Natural killer cell (primary cell): ENCODE data around the gene ICE1. TPM values are rescaled to one million over a fixed set of nuclear protein-coding genes. Genes with fewer than 3 reads are reported as not detected.

Experiments
- ATAC-seq, 3 donors: fragments of 150-1000 bp in 2 of 3; fragments of 200-7000 bp in 1 of 3; cut with Tn5 transposase; 1 replicate in 1 of 3; 2 replicates in 2 of 3; pipeline ENCODE4 v1.10.0; 2021; ENCODE audit warnings: mild to moderate bottlenecking in 2 of 3, moderate library complexity in 2 of 3
- DNase-seq, 2 donors: peaks; one replicate each; pipeline versions ENCODE4 v3.0.0 to v3.0.0-alpha.2; 2013 to 2021; ENCODE audit warnings: mixed read lengths in 1 of 2
- H3K27ac ChIP-seq: one replicate; pipeline ENCODE4 v1.5.1; 2013; ENCODE audit warnings: mild to moderate bottlenecking, low read length
- H3K27me3 ChIP-seq: one replicate; pipeline ENCODE4 v1.6.1; 2013; ENCODE audit warnings: low read length; ENCODE audit not compliant: control insufficient read depth, insufficient read depth
- H3K36me3 ChIP-seq: one replicate; pipeline ENCODE4 v1.6.1; 2013; ENCODE audit warnings: low read length; ENCODE audit not compliant: control insufficient read depth, insufficient read depth
- H3K4me1 ChIP-seq: one replicate; pipeline ENCODE4 v1.6.1; 2013; ENCODE audit warnings: low read length; ENCODE audit not compliant: control insufficient read depth, insufficient read depth
- H3K4me3 ChIP-seq: one replicate; pipeline ENCODE4 v1.5.1; 2013; ENCODE audit warnings: low read length
- H3K9me3 ChIP-seq: one replicate; pipeline ENCODE4 v1.6.1; 2013; ENCODE audit warnings: low read length; ENCODE audit not compliant: control insufficient read depth, insufficient read depth
- H3K27ac Mint-ChIP-seq, 2 donors: one replicate each; pipeline ENCODE4 v1.8.0; 2022; ENCODE audit warnings: mild to moderate bottlenecking in 2 of 2, mixed read lengths in 2 of 2, moderate library complexity in 1 of 2
- H3K27me3 Mint-ChIP-seq, 2 donors: one replicate each; pipeline ENCODE4 v1.8.0; 2022; ENCODE audit warnings: low read depth in 2 of 2, mixed read lengths in 2 of 2
- H3K36me3 Mint-ChIP-seq: one replicate; pipeline ENCODE4 v1.8.0; 2022; ENCODE audit warnings: mixed read lengths
- H3K4me1 Mint-ChIP-seq, 2 donors: one replicate each; pipeline ENCODE4 v1.8.0; 2022; ENCODE audit warnings: mixed read lengths in 2 of 2
- H3K4me3 Mint-ChIP-seq: one replicate; pipeline ENCODE4 v1.8.0; 2022; ENCODE audit warnings: mild to moderate bottlenecking, moderate library complexity, mixed read lengths
- H3K9me3 Mint-ChIP-seq, 2 donors: one replicate each; pipeline ENCODE4 v1.8.0; 2022; ENCODE audit warnings: mixed read lengths in 2 of 2
- WGBS: methylation state at CpG from one replicate; pipeline ENCODE4 v1.1.7; 2013; ENCODE audit warnings: missing lambda C conversion rate; ENCODE audit not compliant: insufficient coverage; 5-methylcytosine and 5-hydroxymethylcytosine counted together
- intact Hi-C: fragments of 100-400 bp; cut with micrococcal nuclease; formaldehyde crosslinking; loops from one replicate; pipeline ENCODE4 v1.14.2; 2022
- total RNA-seq, 4 donors: library from RNA; stranded (reverse); fragments of 120-200 nt in 1 of 4; gene quantifications; one replicate each; pipeline versions ENCODE4 v1.2.3 to v1.2.4, GENCODE V29; 2013 to 2022
- TF ChIP-seq, protein P1 (sequence below): fragments of 200-600 bp; IDR thresholded peaks from one replicate; pipeline ENCODE4 v1.8.0; 2022; ENCODE audit warnings: antibody characterized with exemption

The ICE1 gene
- total RNA-seq, 3 donors from 2014 or later (not counting 1 experiment from before 2014, with no cell fraction given): 29.7 to 44.5 (median 36.6) TPM

DNA sequence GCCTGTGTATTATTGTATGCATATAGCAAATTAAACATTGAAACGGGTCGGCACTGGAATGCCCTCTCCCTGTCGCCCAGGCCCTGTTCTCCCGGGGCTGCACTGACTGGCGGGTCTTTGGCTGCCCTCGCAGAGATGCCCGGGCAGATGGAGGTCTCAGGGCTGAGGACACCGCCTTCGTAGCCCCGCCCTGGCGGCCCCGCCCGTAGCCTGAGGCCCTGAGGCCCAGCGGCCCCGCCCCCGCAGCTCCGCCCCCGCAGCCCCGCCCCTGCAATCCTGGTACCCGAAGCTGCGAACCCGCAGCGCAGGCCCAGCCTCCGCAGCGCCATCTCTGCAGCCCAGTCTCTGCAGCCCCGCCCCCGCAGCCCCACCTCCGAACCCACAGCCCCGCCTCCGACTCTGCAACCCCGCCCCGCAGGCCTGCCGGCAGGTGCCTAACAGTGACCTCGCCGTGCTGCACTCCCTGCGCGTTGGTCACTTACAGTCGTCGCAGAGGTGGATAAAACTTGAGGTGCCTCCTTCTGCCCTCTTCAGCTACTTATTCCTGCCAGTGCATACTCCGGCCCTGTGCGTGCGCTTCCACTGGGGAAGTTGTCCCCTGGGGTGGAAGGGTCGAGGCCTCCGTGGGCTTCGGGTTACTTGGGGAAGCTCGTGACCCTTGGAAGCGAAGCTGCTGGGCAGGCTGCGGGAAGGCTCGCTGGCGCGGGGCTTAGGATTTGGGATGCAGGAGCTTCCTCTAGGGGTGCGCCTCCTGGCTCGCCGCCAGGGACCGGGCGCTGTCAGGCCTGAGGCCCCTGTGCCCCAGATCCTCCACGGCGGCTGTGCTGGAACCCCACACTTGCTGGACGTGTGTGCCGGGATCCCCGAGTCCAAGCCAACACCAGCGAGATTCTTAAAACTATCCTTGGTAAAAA is 72.3 kb downstream of the ICE1 start:
- peak overlapping the region; percentile 25 for H3K4me3 ChIP-seq
- 24% methylated on average over 62 of the region's 62 CpGs for WGBS
- H3K36me3 ChIP-seq: peaks cover 7% of the 10 kb centered on the region
- H3K9me3 ChIP-seq: no peaks in the 10 kb centered on the region
- Mint-ChIP-seq H3K27ac (no peak overlapping the region), H3K36me3 (peaks cover 12% of the 10 kb centered on the region), H3K4me1 (peaks cover 20 to 37% of the 10 kb centered on the region in 2 donors), H3K27me3 (peaks cover 14 to 37% of the 10 kb centered on the region in 2 donors), H3K4me3 (peak overlapping the region; percentile 35), H3K9me3 (no peaks in the 10 kb centered on the region)
- ATAC-seq (peak; percentile 95 to 97 (median 95)), DNase-seq (peak; percentile 56 to 90)
- H3K4me1 ChIP-seq: peaks cover 18% of the 10 kb centered on the region
- no peaks in the 10 kb centered on the region for H3K27me3 ChIP-seq
- TF ChIP-seq, protein P1, sequence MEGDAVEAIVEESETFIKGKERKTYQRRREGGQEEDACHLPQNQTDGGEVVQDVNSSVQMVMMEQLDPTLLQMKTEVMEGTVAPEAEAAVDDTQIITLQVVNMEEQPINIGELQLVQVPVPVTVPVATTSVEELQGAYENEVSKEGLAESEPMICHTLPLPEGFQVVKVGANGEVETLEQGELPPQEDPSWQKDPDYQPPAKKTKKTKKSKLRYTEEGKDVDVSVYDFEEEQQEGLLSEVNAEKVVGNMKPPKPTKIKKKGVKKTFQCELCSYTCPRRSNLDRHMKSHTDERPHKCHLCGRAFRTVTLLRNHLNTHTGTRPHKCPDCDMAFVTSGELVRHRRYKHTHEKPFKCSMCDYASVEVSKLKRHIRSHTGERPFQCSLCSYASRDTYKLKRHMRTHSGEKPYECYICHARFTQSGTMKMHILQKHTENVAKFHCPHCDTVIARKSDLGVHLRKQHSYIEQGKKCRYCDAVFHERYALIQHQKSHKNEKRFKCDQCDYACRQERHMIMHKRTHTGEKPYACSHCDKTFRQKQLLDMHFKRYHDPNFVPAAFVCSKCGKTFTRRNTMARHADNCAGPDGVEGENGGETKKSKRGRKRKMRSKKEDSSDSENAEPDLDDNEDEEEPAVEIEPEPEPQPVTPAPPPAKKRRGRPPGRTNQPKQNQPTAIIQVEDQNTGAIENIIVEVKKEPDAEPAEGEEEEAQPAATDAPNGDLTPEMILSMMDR: no peak
- intact Hi-C loops: loop anchor here (2.0 to 10.0 kb wide), 4 partner anchors 72 to 1218 kb away; partner anchors contain the start of genes ICE1, MED10 and TENT4A
- no peak overlapping the region for H3K27ac ChIP-seq

DNA sequence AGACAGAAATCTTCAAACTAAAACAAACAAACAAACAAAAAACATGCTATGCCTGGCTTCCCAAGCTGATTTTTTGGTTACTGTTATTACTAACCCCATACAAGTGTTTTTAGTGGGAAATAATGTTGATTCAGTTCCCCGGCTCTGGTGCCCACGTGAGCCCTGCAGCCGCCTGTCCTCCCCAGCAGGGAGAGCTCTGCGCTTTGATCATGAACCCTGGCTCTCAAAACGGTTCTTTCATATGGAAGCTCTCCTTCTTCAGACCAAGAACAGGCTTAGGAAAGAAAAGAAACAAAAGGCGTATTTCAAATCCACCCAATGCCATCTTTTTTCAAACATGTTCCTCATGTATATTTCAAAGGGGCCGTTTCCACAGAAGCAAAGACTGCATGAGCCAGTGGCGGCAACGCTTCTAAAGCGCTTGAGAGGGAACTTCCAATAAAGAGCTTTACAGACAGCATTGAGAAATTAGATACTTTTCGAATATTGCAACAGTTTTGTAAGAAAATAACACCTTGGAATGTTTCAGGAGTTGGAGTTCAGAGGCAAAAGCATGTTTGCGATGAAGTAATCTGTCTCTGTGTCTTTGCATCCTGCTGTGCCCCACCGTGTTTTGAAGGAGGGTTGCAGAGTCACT is 74.8 kb downstream of the ICE1 start:
- Histone ChIP-seq H3K27me3 (peaks cover 2% of the 10 kb centered on the region), H3K4me1 (peaks cover 18% of the 10 kb centered on the region), H3K9me3 (no peaks in the 10 kb centered on the region), H3K36me3 (no peaks in the 10 kb centered on the region), H3K4me3 (no peak overlapping the region), H3K27ac (no peak overlapping the region)
- DNase-seq (peak in 1 of 2 donors; percentile 53), ATAC-seq (no peak)
- intact Hi-C loops: loop anchor here (10.0 kb wide), 2 partner anchors 878 to 1078 kb away; partner anchors contain the start of gene MED10
- H3K4me1 Mint-ChIP-seq: peaks cover 15 to 21% of the 10 kb centered on the region in 2 donors
- 47% methylated on average over 13 of the region's 13 CpGs for WGBS
- no peaks in the 10 kb centered on the region for H3K9me3 Mint-ChIP-seq
- no peak overlapping the region for H3K27ac Mint-ChIP-seq
- no peaks in the 10 kb centered on the region for H3K36me3 Mint-ChIP-seq
- H3K4me3 Mint-ChIP-seq: no peak overlapping the region
- TF ChIP-seq, protein P1: peak; percentile 26
- peaks cover 15 to 52% of the 10 kb centered on the region in 2 donors for H3K27me3 Mint-ChIP-seq

DNA sequence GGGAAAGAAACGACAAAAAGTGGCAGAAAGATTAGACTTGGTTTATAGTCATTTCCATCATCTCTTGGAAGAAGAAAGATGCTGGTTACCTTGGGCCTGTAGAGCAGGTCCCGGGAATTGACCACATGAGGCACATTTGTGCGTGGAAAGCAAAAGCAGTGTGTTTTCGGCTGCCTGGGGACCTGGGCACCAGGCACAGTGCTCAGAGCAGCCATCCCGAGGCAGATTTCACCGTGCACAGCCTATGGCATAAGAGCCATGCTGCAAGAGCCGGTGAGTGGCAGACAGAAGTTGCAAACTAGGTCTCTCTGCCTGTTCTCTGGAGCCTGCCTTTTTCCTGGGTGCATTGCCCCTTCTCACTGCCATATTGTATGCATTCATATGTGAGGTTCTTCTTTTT is 77.0 kb downstream of the ICE1 start:
- DNase-seq (no peak), ATAC-seq (no peak)
- Mint-ChIP-seq H3K4me1 (peaks cover 9% of the 10 kb centered on the region in 2 donors), H3K9me3 (peaks cover 0 to 5% of the 10 kb centered on the region in 2 donors), H3K27me3 (peaks cover 21 to 69% of the 10 kb centered on the region in 2 donors), H3K4me3 (no peak overlapping the region), H3K27ac (no peak overlapping the region), H3K36me3 (peaks cover 13% of the 10 kb centered on the region)
- Histone ChIP-seq H3K36me3 (no peaks in the 10 kb centered on the region), H3K27me3 (peaks cover 2% of the 10 kb centered on the region), H3K4me1 (peaks cover 6% of the 10 kb centered on the region), H3K4me3 (no peak overlapping the region), H3K9me3 (no peaks in the 10 kb centered on the region), H3K27ac (no peak overlapping the region)
- intact Hi-C loops: loop anchor here (10.0 kb wide), 2 partner anchors 875 to 1075 kb away; partner anchors contain the start of gene MED10
- WGBS: 82% methylated on average over 7 of the region's 7 CpGs
- TF ChIP-seq, protein P1: no peak
